Vagina (tissue), 2 donors: ENCODE data around the gene UBE2V1. TPM values are rescaled to one million over a fixed set of nuclear protein-coding genes. Genes with fewer than 3 reads are reported as not detected.

ENCODE experiments used
- DNase-seq, 2 donors: peaks; one replicate each; pipeline ENCODE4 v3.0.0-alpha.2; 2017; ENCODE audit errors: extremely low spot score in 2 of 2
- H3K27ac ChIP-seq: fragments of 200-600 bp; sonication (generic); one replicate; pipeline ENCODE4 v1.5.1; 2019
- H3K27me3 ChIP-seq: fragments of 200-600 bp; sonication (generic); one replicate; pipeline ENCODE4 v1.5.1; 2019
- H3K36me3 ChIP-seq, 2 donors: fragments of 200-600 bp; sonication (generic); one replicate each; pipeline ENCODE4 v1.5.1; 2017 to 2019
- H3K4me1 ChIP-seq: fragments of 200-600 bp; sonication (generic); one replicate; pipeline ENCODE4 v1.5.1; 2019
- H3K4me3 ChIP-seq, 2 donors: fragments of 200-600 bp; sonication (generic); 1 replicate in 1 of 2; 2 replicates in 1 of 2; pipeline ENCODE4 v1.5.1; 2016 to 2019
- H3K9me3 ChIP-seq: fragments of 200-600 bp; sonication (generic); one replicate; pipeline ENCODE4 v1.5.1; 2019
- CTCF ChIP-seq, 3 experiments: fragments of 450-650 bp in 2 of 3; fragments of 200-600 bp in 1 of 3; sonication (generic) in 1 of 3; IDR thresholded peaks; one replicate each; pipeline ENCODE4 v1.5.1; 2017 to 2019; ENCODE audit warnings: antibody characterized with exemption in 3 of 3, mild to moderate bottlenecking in 2 of 3, moderate library complexity in 2 of 3
- POLR2A ChIP-seq, 2 donors: fragments of 450-650 bp; IDR thresholded peaks; one replicate each; pipeline ENCODE4 v1.6.1; 2017; ENCODE audit warnings: antibody characterized with exemption in 2 of 2, mild to moderate bottlenecking in 2 of 2, moderate library complexity in 2 of 2
- POLR2AphosphoS5 ChIP-seq, 2 donors: sonication (generic); formaldehyde crosslinking; IDR thresholded peaks; one replicate each; pipeline ENCODE4 v1.9.0; 2017; ENCODE audit warnings: antibody characterized with exemption in 2 of 2, mild to moderate bottlenecking in 2 of 2, low read depth in 1 of 2; ENCODE audit not compliant: insufficient read depth in 1 of 2
- intact Hi-C: fragments of 100-400 bp; cut with DNase I; formaldehyde crosslinking; loops from one replicate; pipeline ENCODE4 v1.15.1; 2023
- total RNA-seq: library from RNA; depleted of rRNA; stranded (reverse); fragments of >200 nt; gene quantifications from one replicate; pipeline ENCODE4 v1.2.3, GENCODE V29; 2016

The UBE2V1 gene
- total RNA-seq, 1 donor from 2014 or later = 74.2 TPM

- Histone ChIP-seq H3K4me1 (no peaks in the 10 kb centered on the region), H3K9me3 (no peaks in the 10 kb centered on the region), H3K36me3 (no peaks in the 10 kb centered on the region), H3K27ac (no peak overlapping the region), H3K27me3 (no peaks in the 10 kb centered on the region), H3K4me3 (no peak overlapping the region)
- DNase-seq = no peak
- intact Hi-C loops = no loop called here
- no peak for TF ChIP-seq POLR2AphosphoS5 (IDR thresholded peaks at IDR 0.05; ENCODE audit: insufficient read depth in 1 of 2, low read depth in 1 of 2)
- TF ChIP-seq CTCF (IDR thresholded peaks at IDR 0.05) = no peak
- no peak for TF ChIP-seq POLR2A (IDR thresholded peaks at IDR 0.05)
These were observed 76.2 kb downstream of the UBE2V1 start for GRCh38 chr20:50036703-50037102.

- H3K4me3 ChIP-seq = no peak overlapping the region
- H3K9me3 ChIP-seq = no peaks in the 10 kb centered on the region
- TF ChIP-seq POLR2A (IDR thresholded peaks at IDR 0.05) = no peak
- no peak for TF ChIP-seq POLR2AphosphoS5 (IDR thresholded peaks at IDR 0.05; ENCODE audit: insufficient read depth in 1 of 2, low read depth in 1 of 2)
- TF ChIP-seq CTCF (IDR thresholded peaks at IDR 0.05) = no peak
- H3K27me3 ChIP-seq = no peaks in the 10 kb centered on the region
- H3K27ac ChIP-seq = no peak overlapping the region
- H3K4me1 ChIP-seq = peaks cover 11% of the 10 kb centered on the region
- DNase-seq = no peak
- intact Hi-C loops = no loop called here
- no peaks in the 10 kb centered on the region for H3K36me3 ChIP-seq
These were observed 78.3 kb downstream of the UBE2V1 start for GRCh38 chr20:50034567-50035180.

- no peaks in the 10 kb centered on the region for H3K36me3 ChIP-seq
- H3K27me3 ChIP-seq = no peaks in the 10 kb centered on the region
- TF ChIP-seq POLR2A (IDR thresholded peaks at IDR 0.05) (no peak), POLR2AphosphoS5 (IDR thresholded peaks at IDR 0.05; ENCODE audit: insufficient read depth in 1 of 2, low read depth in 1 of 2) (no peak), CTCF (IDR thresholded peaks at IDR 0.05) (no peak)
- DNase-seq = no peak
- H3K4me1 ChIP-seq = peaks cover 15% of the 10 kb centered on the region
- H3K9me3 ChIP-seq = no peaks in the 10 kb centered on the region
- H3K27ac ChIP-seq = peak overlapping the region; percentile 20
- intact Hi-C loops = no loop called here
- H3K4me3 ChIP-seq = no peak overlapping the region
These were observed 79.8 kb downstream of the UBE2V1 start for GRCh38 chr20:50032955-50033666.

Other genes with a start within 250 kb of the UBE2V1 start
- gene SPATA2, start 197.6 kb downstream of the UBE2V1 start, total RNA-seq = 4.7 TPM
- gene RNF114, start 176.8 kb downstream of the UBE2V1 start, total RNA-seq = 153 TPM
- gene SNAI1, start 130.2 kb downstream of the UBE2V1 start, total RNA-seq = 19.9 TPM
- gene PEDS1, start 40.6 kb upstream of the UBE2V1 start, total RNA-seq = 25.5 TPM
- 264 TPM for gene CEBPB, start 77.7 kb upstream of the UBE2V1 start, total RNA-seq